Gastroesophageal sphincter (tissue), 3 donors: ENCODE measurements around the gene HYAL1.

ENCODE experiments used
- CTCF ChIP-seq, 4 experiments: fragments of 200-600 bp in 2 of 4; fragments of 450-650 bp in 2 of 4; sonication (generic) in 1 of 4; IDR thresholded peaks; one replicate each; pipeline ENCODE4 v1.5.1; 2017 to 2019; ENCODE audit warnings: antibody characterized with exemption in 4 of 4, mild to moderate bottlenecking in 2 of 4, moderate library complexity in 2 of 4
- POLR2A ChIP-seq, 2 donors: fragments of 450-650 bp; IDR thresholded peaks; one replicate each; pipeline ENCODE4 v1.6.1; 2017; ENCODE audit warnings: antibody characterized with exemption in 2 of 2, mild to moderate bottlenecking in 2 of 2, moderate library complexity in 1 of 2

GRCh38 chr3:50287262-50287661 lies 16.1 kb downstream of the HYAL1 start:
- TF ChIP-seq POLR2A (IDR thresholded peaks at IDR 0.05) = no peak
- TF ChIP-seq CTCF (IDR thresholded peaks at IDR 0.05) = no peak
